ENCODE results near the gene TBC1D5.

GRCh38 chr3:17494117-17494809, 248.2 kb downstream of the TBC1D5 start:
- TF ChIP-seq CTCF (IDR thresholded peaks at IDR 0.05): no peak
- TF ChIP-seq POLR2AphosphoS5 (IDR thresholded peaks at IDR 0.05; ENCODE audit: insufficient read depth in 1 of 2, low read depth in 1 of 2): no peak
- no peak for TF ChIP-seq POLR2A (IDR thresholded peaks at IDR 0.05)

Data from vagina (tissue), 2 donors.